K562 (cell line): ENCODE results near the gene RAP1A. TPM values are rescaled to one million over a fixed set of nuclear protein-coding genes. Genes with fewer than 3 reads are reported as not detected.

Source experiments
- ARHGAP35 ChIP-seq: fragments of 450-650 bp; IDR thresholded peaks from 2 replicates; pipeline ENCODE4 v1.6.1; 2018; ENCODE audit not compliant: partially characterized antibody
- BRF1 ChIP-seq: IDR thresholded peaks from 3 replicates; pipeline ENCODE4 v1.6.1; 2011; ENCODE audit warnings: borderline replicate concordance, mild to moderate bottlenecking; ENCODE audit not compliant: insufficient read length; ENCODE audit errors: extremely low read depth
- CCAR2 ChIP-seq: fragments of 200-400 bp; formaldehyde crosslinking; IDR thresholded peaks from 2 replicates; pipeline ENCODE4 v1.6.1; 2017; ENCODE audit warnings: mild to moderate bottlenecking, low read depth, low read length
- E2F3 ChIP-seq: fragments of 250-450 bp; sonication (Bioruptor Pico); IDR thresholded peaks from 2 replicates; pipeline ENCODE4 v1.4.0; 2020; ENCODE audit warnings: mild to moderate bottlenecking
- ELF4 ChIP-seq: fragments of 450-650 bp; formaldehyde crosslinking; IDR thresholded peaks from 2 replicates; pipeline ENCODE4 v1.4.0; 2022; ENCODE audit warnings: missing genetic modification characterization
- KAT8 ChIP-seq: fragments of 450-650 bp; IDR thresholded peaks from 2 replicates; pipeline ENCODE4 v1.6.1; 2016; ENCODE audit warnings: low read depth, mild to moderate bottlenecking
- NUFIP1 ChIP-seq: fragments of 450-650 bp; IDR thresholded peaks from 2 replicates; pipeline ENCODE4 v1.6.1; 2018; ENCODE audit not compliant: partially characterized antibody
- PHB2 ChIP-seq: fragments of 450-650 bp; IDR thresholded peaks from 2 replicates; pipeline ENCODE4 v1.6.1; 2017; ENCODE audit warnings: low read depth
- POLR2B ChIP-seq: fragments of 450-650 bp; IDR thresholded peaks from 2 replicates; pipeline ENCODE4 v1.6.1; 2018; ENCODE audit warnings: low read depth; ENCODE audit not compliant: partially characterized antibody
- PTRF ChIP-seq: fragments of 450-650 bp; IDR thresholded peaks from 2 replicates; pipeline ENCODE4 v1.6.1; 2016; ENCODE audit warnings: mild to moderate bottlenecking, missing genetic modification characterization, missing compliant biosample characterization
- TRIM24 ChIP-seq, 2 experiments: fragments of 450-650 bp; IDR thresholded peaks; 2 replicates each; pipeline ENCODE4 v1.6.1; 2016
- ZNF212 ChIP-seq: fragments of 450-650 bp; formaldehyde crosslinking; IDR thresholded peaks from 2 replicates; pipeline ENCODE4 v1.4.0; 2020; ENCODE audit warnings: mild to moderate bottlenecking
- ZNF224 ChIP-seq: sonication (generic); formaldehyde crosslinking; IDR thresholded peaks from 2 replicates; pipeline ENCODE4 v1.8.0; 2022; ENCODE audit warnings: mild to moderate bottlenecking, missing genetic modification reagents
- ZNF324 ChIP-seq: fragments of 250-450 bp; sonication (Bioruptor Pico); IDR thresholded peaks from 2 replicates; pipeline ENCODE4 v1.4.0; 2020; ENCODE audit warnings: mild to moderate bottlenecking
- ZNF431 ChIP-seq: sonication (generic); formaldehyde crosslinking; IDR thresholded peaks from 2 replicates; pipeline ENCODE4 v1.8.0; 2022; ENCODE audit warnings: mild to moderate bottlenecking, missing genetic modification reagents
- ZNF589 ChIP-seq: fragments of 200-800 bp; sonication (Bioruptor generic); IDR thresholded peaks from 2 replicates; pipeline ENCODE4 v1.6.1; 2016; ENCODE audit warnings: low read depth, missing genetic modification characterization, missing compliant biosample characterization
- polyA plus RNA-seq, 8 experiments: library from polyadenylated mRNA; depleted of rRNA in 4 of 8; stranded (reverse) in 5 of 8; unstranded in 3 of 8; fragments of >200 nt; fragmentation: Nextera tagmentation in 2 of 8; fragmentation: Illumina TruSeq in 1 of 8; extraction: Ambion mirVana in 2 of 8; extraction: Trizol in 1 of 8; gene quantifications; 2 replicates each; pipeline versions ENCODE4 v1.2.1 to v1.2.3, GENCODE V29; 2011 to 2014; ENCODE audit warnings: inconsistent platforms in 1 of 8, missing spikeins in 1 of 8
- total RNA-seq, 7 experiments: library from RNA; depleted of rRNA in 6 of 7; stranded (reverse); fragments of >200 nt in 6 of 7; fragmentation: Illumina TruSeq in 2 of 7; extraction: Trizol in 2 of 7; gene quantifications; 2 replicates each; pipeline versions ENCODE4 v1.2.1 to v1.2.3, GENCODE V29; 2011 to 2021; ENCODE audit warnings: low replicate concordance in 1 of 7
- TF ChIP-seq, protein P1 (sequence below): sonication (generic); formaldehyde crosslinking; IDR thresholded peaks from 2 replicates; pipeline ENCODE4 v1.8.0; 2022; ENCODE audit warnings: mild to moderate bottlenecking, missing genetic modification reagents, borderline replicate concordance
- TF ChIP-seq, protein P2 (sequence below): fragments of 250-450 bp; sonication (Bioruptor Pico); IDR thresholded peaks from 2 replicates; pipeline ENCODE4 v1.4.0; 2020; ENCODE audit warnings: borderline replicate concordance
- TF ChIP-seq, protein P3 (sequence below): fragments of 250-450 bp; sonication (Bioruptor Pico); IDR thresholded peaks from 2 replicates; pipeline ENCODE4 v1.4.0; 2020
- TF ChIP-seq, protein P4 (sequence below), 2 experiments: fragments of 450-650 bp in 1 of 2; sonication (generic) in 1 of 2; formaldehyde crosslinking; conservative IDR thresholded peaks; 2 replicates each; pipeline versions ENCODE4 v1.4.0 to v1.8.1; 2020 to 2022; ENCODE audit warnings: mild to moderate bottlenecking in 1 of 2, missing genetic modification reagents in 1 of 2
- TF ChIP-seq, protein P5 (sequence below): fragments of 200-800 bp; sonication (Bioruptor generic); IDR thresholded peaks from 2 replicates; pipeline ENCODE4 v1.6.1; 2017; ENCODE audit warnings: missing genetic modification characterization, missing compliant biosample characterization

Gene RAP1A
- total and polyA plus RNA-seq, 9 of the 15 experiments (the other 6 are each of a cell fraction or from before 2014, with no cell fraction given) = 13.4 to 86.2 (median 32.5) TPM

DNA sequence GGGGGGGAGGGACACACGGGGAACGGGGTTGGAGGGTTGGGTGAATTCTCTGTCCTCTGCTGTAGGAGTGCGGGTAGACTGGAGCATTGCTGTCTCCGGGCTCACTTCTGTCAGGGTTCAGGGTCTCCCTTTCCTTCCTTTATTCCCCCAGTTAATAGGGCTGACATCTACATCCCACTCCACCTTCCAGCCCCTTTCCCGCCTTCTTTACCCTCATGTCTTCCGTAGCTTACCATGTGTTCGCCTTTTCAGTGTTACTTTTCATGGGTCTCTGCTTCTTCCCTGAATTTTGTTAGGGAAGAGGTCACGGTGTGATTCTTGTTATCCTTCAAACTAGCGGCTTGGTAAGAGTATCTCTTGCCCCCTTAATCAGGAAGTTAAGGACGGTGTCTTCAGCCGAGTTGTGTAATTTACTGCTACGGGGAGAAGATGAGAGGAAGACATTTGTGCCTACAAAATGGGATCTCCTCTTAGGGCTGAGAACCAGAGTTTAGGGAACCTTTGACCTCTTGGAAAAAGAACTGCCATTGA is 917 bp downstream of the RAP1A start (continued):
- TF ChIP-seq ZNF431 (CRISPR knock-in tag) (peak; percentile 70), ZNF589 (CRISPR knock-in tag) (no peak), KAT8 (0 out of 2 replicates have a peak, but pooled peaks have one; percentile 57), PTRF (tag) (peak; percentile 26; the same call in 1 of the 2 replicates), ZNF224 (CRISPR knock-in tag) (peak; percentile 52; the same call in 1 of the 2 replicates), ELF4 (CRISPR knock-in tag) (no peak), TRIM24 (IDR thresholded peaks at IDR 0.05) (0 out of 4 replicates have a peak, but pooled peaks of 1 of the 2 experiments have one; percentile 29), PHB2 (no peak), CCAR2 (no peak), BRF1 (no peak), E2F3 (no peak), ZNF324 (CRISPR knock-in tag) (0 out of 2 replicates have a peak, but pooled peaks have one; percentile 2), ARHGAP35 (peak; percentile 42), ZNF212 (CRISPR knock-in tag) (no peak), POLR2B (peak; percentile 11), NUFIP1 (peak; percentile 18)
- TF ChIP-seq, protein P1, sequence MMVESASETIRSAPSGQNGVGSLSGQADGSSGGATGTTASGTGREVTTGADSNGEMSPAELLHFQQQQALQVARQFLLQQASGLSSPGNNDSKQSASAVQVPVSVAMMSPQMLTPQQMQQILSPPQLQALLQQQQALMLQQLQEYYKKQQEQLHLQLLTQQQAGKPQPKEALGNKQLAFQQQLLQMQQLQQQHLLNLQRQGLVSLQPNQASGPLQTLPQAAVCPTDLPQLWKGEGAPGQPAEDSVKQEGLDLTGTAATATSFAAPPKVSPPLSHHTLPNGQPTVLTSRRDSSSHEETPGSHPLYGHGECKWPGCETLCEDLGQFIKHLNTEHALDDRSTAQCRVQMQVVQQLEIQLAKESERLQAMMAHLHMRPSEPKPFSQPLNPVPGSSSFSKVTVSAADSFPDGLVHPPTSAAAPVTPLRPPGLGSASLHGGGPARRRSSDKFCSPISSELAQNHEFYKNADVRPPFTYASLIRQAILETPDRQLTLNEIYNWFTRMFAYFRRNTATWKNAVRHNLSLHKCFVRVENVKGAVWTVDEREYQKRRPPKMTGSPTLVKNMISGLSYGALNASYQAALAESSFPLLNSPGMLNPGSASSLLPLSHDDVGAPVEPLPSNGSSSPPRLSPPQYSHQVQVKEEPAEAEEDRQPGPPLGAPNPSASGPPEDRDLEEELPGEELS = peak; percentile 78; the same call in 1 of the 2 replicates
- TF ChIP-seq, protein P2, sequence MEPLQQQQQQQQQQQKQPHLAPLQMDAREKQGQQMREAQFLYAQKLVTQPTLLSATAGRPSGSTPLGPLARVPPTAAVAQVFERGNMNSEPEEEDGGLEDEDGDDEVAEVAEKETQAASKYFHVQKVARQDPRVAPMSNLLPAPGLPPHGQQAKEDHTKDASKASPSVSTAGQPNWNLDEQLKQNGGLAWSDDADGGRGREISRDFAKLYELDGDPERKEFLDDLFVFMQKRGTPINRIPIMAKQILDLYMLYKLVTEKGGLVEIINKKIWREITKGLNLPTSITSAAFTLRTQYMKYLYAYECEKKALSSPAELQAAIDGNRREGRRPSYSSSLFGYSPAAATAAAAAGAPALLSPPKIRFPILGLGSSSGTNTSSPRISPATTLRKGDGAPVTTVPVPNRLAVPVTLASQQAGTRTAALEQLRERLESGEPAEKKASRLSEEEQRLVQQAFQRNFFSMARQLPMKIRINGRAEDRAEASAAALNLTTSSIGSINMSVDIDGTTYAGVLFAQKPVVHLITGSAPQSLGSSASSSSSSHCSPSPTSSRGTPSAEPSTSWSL (CRISPR knock-in tag) = no peak
- TF ChIP-seq, protein P3, sequence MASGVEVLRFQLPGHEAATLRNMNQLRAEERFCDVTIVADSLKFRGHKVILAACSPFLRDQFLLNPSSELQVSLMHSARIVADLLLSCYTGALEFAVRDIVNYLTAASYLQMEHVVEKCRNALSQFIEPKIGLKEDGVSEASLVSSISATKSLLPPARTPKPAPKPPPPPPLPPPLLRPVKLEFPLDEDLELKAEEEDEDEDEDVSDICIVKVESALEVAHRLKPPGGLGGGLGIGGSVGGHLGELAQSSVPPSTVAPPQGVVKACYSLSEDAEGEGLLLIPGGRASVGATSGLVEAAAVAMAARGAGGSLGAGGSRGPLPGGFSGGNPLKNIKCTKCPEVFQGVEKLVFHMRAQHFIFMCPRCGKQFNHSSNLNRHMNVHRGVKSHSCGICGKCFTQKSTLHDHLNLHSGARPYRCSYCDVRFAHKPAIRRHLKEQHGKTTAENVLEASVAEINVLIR (CRISPR knock-in tag) = no peak
- TF ChIP-seq, protein P4, sequence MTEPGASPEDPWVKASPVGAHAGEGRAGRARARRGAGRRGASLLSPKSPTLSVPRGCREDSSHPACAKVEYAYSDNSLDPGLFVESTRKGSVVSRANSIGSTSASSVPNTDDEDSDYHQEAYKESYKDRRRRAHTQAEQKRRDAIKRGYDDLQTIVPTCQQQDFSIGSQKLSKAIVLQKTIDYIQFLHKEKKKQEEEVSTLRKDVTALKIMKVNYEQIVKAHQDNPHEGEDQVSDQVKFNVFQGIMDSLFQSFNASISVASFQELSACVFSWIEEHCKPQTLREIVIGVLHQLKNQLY (CRISPR knock-in tag; conservative IDR thresholded peaks at IDR 0.05) = 0 out of 4 replicates have a peak, but pooled peaks of 1 of the 2 experiments have one; percentile 6
- TF ChIP-seq, protein P5, sequence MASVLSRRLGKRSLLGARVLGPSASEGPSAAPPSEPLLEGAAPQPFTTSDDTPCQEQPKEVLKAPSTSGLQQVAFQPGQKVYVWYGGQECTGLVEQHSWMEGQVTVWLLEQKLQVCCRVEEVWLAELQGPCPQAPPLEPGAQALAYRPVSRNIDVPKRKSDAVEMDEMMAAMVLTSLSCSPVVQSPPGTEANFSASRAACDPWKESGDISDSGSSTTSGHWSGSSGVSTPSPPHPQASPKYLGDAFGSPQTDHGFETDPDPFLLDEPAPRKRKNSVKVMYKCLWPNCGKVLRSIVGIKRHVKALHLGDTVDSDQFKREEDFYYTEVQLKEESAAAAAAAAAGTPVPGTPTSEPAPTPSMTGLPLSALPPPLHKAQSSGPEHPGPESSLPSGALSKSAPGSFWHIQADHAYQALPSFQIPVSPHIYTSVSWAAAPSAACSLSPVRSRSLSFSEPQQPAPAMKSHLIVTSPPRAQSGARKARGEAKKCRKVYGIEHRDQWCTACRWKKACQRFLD (CRISPR knock-in tag) = no peak
